ENCODE results near the gene PPP4C.
A peak's percentile ranks its signal among the peaks of the same experiment; 100 is the strongest.

PPP4C gene

DNA sequence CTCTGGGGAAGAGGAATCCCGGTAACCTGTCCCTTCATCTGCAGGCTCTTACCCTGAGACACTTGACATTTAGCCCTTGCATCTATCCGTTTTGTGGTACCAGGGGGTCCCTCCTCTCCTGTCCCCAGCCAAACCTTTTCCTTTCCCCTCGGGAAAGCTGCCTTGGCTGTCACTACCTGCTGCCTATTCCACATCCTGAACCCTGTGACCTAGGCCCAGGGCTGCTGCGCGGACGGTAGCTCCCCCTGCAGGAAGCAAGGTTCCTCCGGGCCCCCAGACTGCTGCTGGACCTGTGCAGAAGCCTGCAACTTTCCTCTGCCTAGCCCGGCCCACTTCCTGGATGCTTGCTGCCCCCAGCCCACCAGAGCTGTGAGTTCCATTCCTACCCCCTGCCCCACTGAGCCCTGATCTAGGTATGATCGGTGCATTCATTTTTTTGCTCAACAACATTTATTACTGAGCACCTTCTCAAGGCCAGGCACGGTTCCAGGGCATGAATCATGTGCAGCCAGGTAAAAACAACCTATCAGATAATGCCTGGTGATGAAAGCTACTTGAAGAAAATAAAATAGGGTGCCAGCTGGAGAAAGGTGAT, 20.7 kb upstream of the PPP4C start:
- Histone ChIP-seq H3K36me3 (ENCODE audit: control insufficient read depth, low read length) (peaks cover 6% of the 10 kb centered on the region; the same call in 1 of the 2 replicates), H3K9me2 (replicated peaks; ENCODE audit: control insufficient read depth, low read length) (no peaks in the 10 kb centered on the region), H3F3A (ENCODE audit: control insufficient read depth, insufficient read depth) (no peaks in the 10 kb centered on the region; the same call in 1 of the 2 replicates), H4K20me1 (ENCODE audit: control insufficient read depth, insufficient read depth, low read depth, low read length) (no peaks in the 10 kb centered on the region), H3K9me3 (ENCODE audit: control insufficient read depth, insufficient read depth, low read length) (no peaks in the 10 kb centered on the region), H3K4me3 (ENCODE audit: low read length) (peak overlapping the region; percentile 20; the same call in 1 of the 2 replicates), H3K79me2 (ENCODE audit: control insufficient read depth, low read length) (peaks cover 15% of the 10 kb centered on the region), H3K4me2 (ENCODE audit: low read length) (peak overlapping the region; percentile 51), H3K27me3 (ENCODE audit: control insufficient read depth, low read length) (no peaks in the 10 kb centered on the region), H3K4me1 (ENCODE audit: control insufficient read depth, low read length) (peaks cover 28% of the 10 kb centered on the region), H3K27ac (ENCODE audit: low read depth, low read length) (no peak overlapping the region)
- no peak for TF ChIP-seq EZH2phosphoT487 (IDR thresholded peaks at IDR 0.05; ENCODE audit: borderline replicate concordance, low read length)
- TF ChIP-seq CTCF (IDR thresholded peaks at IDR 0.05; ENCODE audit: low read depth, low read length, poor library complexity, severe bottlenecking): peak; percentile 90

DNA sequence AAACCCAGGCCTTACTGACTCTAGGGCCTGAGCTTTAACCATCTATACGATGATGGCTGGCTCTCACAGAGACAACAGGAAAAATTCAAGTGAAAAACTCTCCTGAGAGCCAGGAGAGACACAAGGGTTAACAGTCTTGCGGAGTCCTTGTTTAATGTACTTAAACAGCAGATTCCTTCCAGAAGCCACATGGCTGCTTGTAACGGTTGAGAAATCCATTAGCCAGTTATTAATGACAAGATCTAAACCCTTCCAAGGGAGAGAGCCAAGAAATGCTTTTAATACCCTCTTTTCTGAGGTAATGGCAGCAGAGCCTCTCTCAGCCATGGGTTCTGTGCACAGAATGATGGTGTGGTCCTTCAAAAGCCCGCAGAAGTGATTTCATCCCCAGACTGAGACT, 15.4 kb upstream of the PPP4C start:
- Histone ChIP-seq H4K20me1 (ENCODE audit: control insufficient read depth, insufficient read depth, low read depth, low read length) (no peaks in the 10 kb centered on the region), H3K27me3 (ENCODE audit: control insufficient read depth, low read length) (no peaks in the 10 kb centered on the region), H3K27ac (ENCODE audit: low read depth, low read length) (no peak overlapping the region), H3F3A (ENCODE audit: control insufficient read depth, insufficient read depth) (peaks cover 5% of the 10 kb centered on the region), H3K79me2 (ENCODE audit: control insufficient read depth, low read length) (peaks cover 18% of the 10 kb centered on the region), H3K9me2 (replicated peaks; ENCODE audit: control insufficient read depth, low read length) (no peaks in the 10 kb centered on the region), H3K4me3 (ENCODE audit: low read length) (no peak overlapping the region), H3K4me1 (ENCODE audit: control insufficient read depth, low read length) (peaks cover 11% of the 10 kb centered on the region), H3K9me3 (ENCODE audit: control insufficient read depth, insufficient read depth, low read length) (no peaks in the 10 kb centered on the region), H3K4me2 (ENCODE audit: low read length) (no peak overlapping the region), H3K36me3 (ENCODE audit: control insufficient read depth, low read length) (peaks cover 17% of the 10 kb centered on the region)
- TF ChIP-seq CTCF (IDR thresholded peaks at IDR 0.05; ENCODE audit: low read depth, low read length, poor library complexity, severe bottlenecking) (no peak), EZH2phosphoT487 (IDR thresholded peaks at IDR 0.05; ENCODE audit: borderline replicate concordance, low read length) (no peak)

GRCh38 chr16:30060836-30061554, 14.8 kb upstream of the PPP4C start:
- Histone ChIP-seq H3K79me2 (ENCODE audit: control insufficient read depth, low read length) (peaks cover 22% of the 10 kb centered on the region), H3K4me2 (ENCODE audit: low read length) (no peak overlapping the region)

More at GRCh38 chr16:30060836-30061554, 14.8 kb upstream of the PPP4C start:
- Histone ChIP-seq H3K27me3 (ENCODE audit: control insufficient read depth, low read length) (no peaks in the 10 kb centered on the region), H3K4me1 (ENCODE audit: control insufficient read depth, low read length) (peaks cover 10% of the 10 kb centered on the region), H3K9me3 (ENCODE audit: control insufficient read depth, insufficient read depth, low read length) (no peaks in the 10 kb centered on the region), H4K20me1 (ENCODE audit: control insufficient read depth, insufficient read depth, low read depth, low read length) (no peaks in the 10 kb centered on the region), H3F3A (ENCODE audit: control insufficient read depth, insufficient read depth) (peaks cover 5% of the 10 kb centered on the region), H3K27ac (ENCODE audit: low read depth, low read length) (no peak overlapping the region), H3K4me3 (ENCODE audit: low read length) (no peak overlapping the region), H3K36me3 (ENCODE audit: control insufficient read depth, low read length) (peaks cover 18% of the 10 kb centered on the region), H3K9me2 (replicated peaks; ENCODE audit: control insufficient read depth, low read length) (no peaks in the 10 kb centered on the region)
- TF ChIP-seq CTCF (IDR thresholded peaks at IDR 0.05; ENCODE audit: low read depth, low read length, poor library complexity, severe bottlenecking): no peak
- no peak for TF ChIP-seq EZH2phosphoT487 (IDR thresholded peaks at IDR 0.05; ENCODE audit: borderline replicate concordance, low read length)

Data from DOHH2 (cell line).